ENCODE data around the gene WDPCP. TPM values are rescaled to one million over a fixed set of nuclear protein-coding genes. Genes with fewer than 3 reads are reported as not detected.

WDPCP gene
- total and polyA plus RNA-seq, 9 donors, result 4.0 to 29.6 (median 15.6) TPM

DNA sequence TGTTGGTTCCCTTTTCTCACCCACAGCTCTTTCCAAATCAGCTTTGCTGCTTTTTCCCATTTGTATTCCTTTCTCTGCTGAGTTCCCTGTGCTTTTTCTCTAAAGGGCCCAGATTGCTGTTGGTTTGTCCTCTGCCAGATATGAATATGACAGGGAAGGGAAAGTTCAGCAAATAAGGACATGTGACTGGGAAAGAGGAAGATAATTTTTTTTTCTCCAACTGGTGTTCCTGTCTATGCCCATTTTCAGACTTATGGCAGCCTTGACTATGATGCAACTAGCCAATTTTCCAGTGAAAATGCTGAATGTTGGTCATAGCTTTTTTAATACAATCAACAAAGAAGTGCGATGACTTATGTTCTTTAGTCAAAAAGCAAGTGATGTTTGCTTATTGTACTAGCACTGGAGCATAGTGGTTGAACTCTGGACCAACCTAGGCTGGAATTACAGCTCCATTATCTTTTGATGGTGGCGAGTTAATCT is 8.2 kb upstream of the WDPCP start:
- H3K27ac ChIP-seq, result no peak overlapping the region
- DNase-seq, result no peak
- WGBS, 3 donors, result 93 to 96% (median 96%) methylated on average over 2 of the region's 2 CpGs
- no peaks in the 10 kb centered on the region for H3K9me3 ChIP-seq
- no peaks in the 10 kb centered on the region for H3K27me3 ChIP-seq
- no peaks in the 10 kb centered on the region for H3K36me3 ChIP-seq
- TF ChIP-seq, protein P1, sequence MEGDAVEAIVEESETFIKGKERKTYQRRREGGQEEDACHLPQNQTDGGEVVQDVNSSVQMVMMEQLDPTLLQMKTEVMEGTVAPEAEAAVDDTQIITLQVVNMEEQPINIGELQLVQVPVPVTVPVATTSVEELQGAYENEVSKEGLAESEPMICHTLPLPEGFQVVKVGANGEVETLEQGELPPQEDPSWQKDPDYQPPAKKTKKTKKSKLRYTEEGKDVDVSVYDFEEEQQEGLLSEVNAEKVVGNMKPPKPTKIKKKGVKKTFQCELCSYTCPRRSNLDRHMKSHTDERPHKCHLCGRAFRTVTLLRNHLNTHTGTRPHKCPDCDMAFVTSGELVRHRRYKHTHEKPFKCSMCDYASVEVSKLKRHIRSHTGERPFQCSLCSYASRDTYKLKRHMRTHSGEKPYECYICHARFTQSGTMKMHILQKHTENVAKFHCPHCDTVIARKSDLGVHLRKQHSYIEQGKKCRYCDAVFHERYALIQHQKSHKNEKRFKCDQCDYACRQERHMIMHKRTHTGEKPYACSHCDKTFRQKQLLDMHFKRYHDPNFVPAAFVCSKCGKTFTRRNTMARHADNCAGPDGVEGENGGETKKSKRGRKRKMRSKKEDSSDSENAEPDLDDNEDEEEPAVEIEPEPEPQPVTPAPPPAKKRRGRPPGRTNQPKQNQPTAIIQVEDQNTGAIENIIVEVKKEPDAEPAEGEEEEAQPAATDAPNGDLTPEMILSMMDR (IDR thresholded peaks at IDR 0.05), result no peak
- TF ChIP-seq EP300 (IDR thresholded peaks at IDR 0.05) (no peak), POLR2A (IDR thresholded peaks at IDR 0.05) (no peak)
- no peaks in the 10 kb centered on the region for H3K4me1 ChIP-seq (ENCODE audit: insufficient read depth)
- intact Hi-C loops (cut with DNase I), result loop anchor here in 1 of 4 donors (10.0 kb wide), 1 partner anchor 268 kb away; no protein-coding TSS in a partner anchor
- H3K4me3 ChIP-seq, result no peak overlapping the region

DNA sequence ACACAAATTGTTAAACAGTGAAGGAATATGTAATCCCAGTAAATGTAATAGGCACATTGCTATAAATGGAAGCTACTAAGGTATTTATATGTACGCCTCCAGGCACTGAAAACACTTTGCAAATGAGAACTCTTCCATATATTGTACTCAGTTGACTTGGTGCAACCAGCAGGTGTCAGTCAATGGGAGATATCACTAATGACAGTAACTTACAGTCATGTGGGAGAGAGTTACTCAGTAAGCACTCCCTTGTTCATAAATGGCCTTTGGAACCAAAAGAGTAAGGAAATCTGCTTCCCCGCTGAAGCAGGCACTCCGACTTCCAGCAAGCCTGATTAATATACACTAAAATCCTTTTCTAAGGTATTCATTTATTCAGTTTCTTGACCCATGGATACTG is 6.4 kb upstream of the WDPCP start:
- no peak overlapping the region for H3K4me3 ChIP-seq
- no peaks in the 10 kb centered on the region for H3K36me3 ChIP-seq
- TF ChIP-seq EP300 (IDR thresholded peaks at IDR 0.05), result no peak
- TF ChIP-seq, protein P1 (IDR thresholded peaks at IDR 0.05), result no peak
- no peak for TF ChIP-seq POLR2A (IDR thresholded peaks at IDR 0.05)
- H3K9me3 ChIP-seq, result no peaks in the 10 kb centered on the region
- H3K27me3 ChIP-seq, result no peaks in the 10 kb centered on the region
- DNase-seq, result no peak
- no peak overlapping the region for H3K27ac ChIP-seq
- no peaks in the 10 kb centered on the region for H3K4me1 ChIP-seq (ENCODE audit: insufficient read depth)
- intact Hi-C loops (cut with DNase I), result loop anchor here in 1 of 4 donors (10.0 kb wide), 1 partner anchor 270 kb away; no protein-coding TSS in a partner anchor
- WGBS, 3 donors, result 97 to 99% (median 97%) methylated on average over 3 of the region's 3 CpGs

DNA sequence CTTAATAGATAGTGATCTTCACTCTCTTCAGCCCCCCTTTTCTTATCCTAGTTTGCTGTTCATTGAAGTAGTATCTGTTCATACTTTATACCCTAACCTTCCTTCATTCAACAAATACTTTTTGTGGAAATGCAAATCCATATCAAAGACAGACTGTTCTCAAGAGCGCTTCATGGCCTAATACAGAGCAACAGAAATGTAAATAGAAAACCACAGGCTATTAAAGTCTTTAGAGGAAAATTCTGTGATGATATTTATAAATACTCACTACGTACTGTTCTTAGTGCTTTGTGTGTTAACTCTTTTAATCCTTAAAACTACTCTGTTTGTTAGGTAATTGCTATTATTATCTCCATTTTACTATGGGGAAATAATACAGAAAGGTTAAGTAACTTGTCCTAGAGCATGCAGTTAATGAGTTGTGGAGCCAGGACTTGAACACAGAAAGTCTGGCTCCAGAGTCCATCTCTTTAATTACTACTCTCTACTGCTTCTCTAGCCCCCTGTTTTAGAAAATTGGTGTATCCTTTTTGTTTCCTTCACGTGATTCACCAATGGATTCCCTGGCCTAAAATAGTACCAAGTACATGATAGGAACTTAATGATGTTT is 3.4 kb upstream of the WDPCP start:
- intact Hi-C loops (cut with DNase I), result loop anchor here in 1 of 4 donors (10.0 kb wide), 1 partner anchor 273 kb away; no protein-coding TSS in a partner anchor
- DNase-seq, result no peak
- WGBS, 3 donors, result 48 to 56% (median 49%) methylated on average over 3 of the region's 3 CpGs
- H3K27ac ChIP-seq, result no peak overlapping the region
- TF ChIP-seq, protein P1 (IDR thresholded peaks at IDR 0.05), result no peak
- no peak for TF ChIP-seq POLR2A (IDR thresholded peaks at IDR 0.05)
- TF ChIP-seq EP300 (IDR thresholded peaks at IDR 0.05), result no peak
- H3K4me1 ChIP-seq (ENCODE audit: insufficient read depth), result no peaks in the 10 kb centered on the region
- H3K4me3 ChIP-seq, result no peak overlapping the region
- H3K27me3 ChIP-seq, result no peaks in the 10 kb centered on the region
- H3K36me3 ChIP-seq, result no peaks in the 10 kb centered on the region
- H3K9me3 ChIP-seq, result no peaks in the 10 kb centered on the region

DNA sequence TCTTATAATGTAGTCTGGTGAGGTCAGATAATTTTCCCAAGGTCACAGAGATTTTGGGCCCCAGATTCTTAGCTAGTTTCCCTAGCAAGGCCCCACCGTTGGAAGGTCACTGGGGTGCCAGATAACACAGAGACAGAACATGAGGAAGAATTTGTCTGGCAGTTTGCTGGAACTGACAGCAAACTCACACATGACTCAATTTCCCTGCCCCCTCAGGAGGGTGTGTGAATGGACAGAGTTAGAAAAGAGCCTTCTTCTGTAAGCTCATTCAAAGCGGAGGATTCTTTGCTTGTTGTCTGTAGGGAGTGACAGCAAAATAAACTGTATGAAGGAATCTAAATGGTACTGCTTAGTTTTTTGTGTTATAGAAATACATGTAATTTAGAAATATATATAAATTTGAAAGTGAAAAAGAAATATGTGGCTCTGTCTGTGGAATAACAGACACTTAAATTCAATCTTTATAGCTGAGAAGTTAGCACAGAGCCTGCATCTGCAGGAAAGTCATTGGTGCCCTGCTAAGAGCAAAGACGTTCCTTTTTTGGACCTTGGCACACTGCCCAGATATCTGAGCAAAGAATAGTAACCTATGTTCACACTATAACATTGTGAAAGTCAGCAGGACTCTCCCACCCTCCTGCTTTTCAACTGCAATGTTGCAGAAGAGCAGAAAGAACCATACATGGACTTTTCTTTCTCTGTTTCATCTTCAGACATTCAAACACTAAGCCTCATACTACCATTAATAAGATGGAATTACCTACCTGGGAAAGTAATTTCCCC is 2.5 kb upstream of the WDPCP start:
- 38 to 42% (median 38%) methylated on average over 3 of the region's 3 CpGs for WGBS, 3 donors
- Histone ChIP-seq H3K27me3 (no peaks in the 10 kb centered on the region), H3K27ac (no peak overlapping the region), H3K4me1 (ENCODE audit: insufficient read depth) (no peaks in the 10 kb centered on the region), H3K9me3 (no peaks in the 10 kb centered on the region), H3K4me3 (no peak overlapping the region), H3K36me3 (no peaks in the 10 kb centered on the region)
- no peak for TF ChIP-seq POLR2A (IDR thresholded peaks at IDR 0.05)
- TF ChIP-seq, protein P1 (IDR thresholded peaks at IDR 0.05), result no peak
- no peak for TF ChIP-seq EP300 (IDR thresholded peaks at IDR 0.05)
- intact Hi-C loops (cut with DNase I), result loop anchor here in 1 of 4 donors (10.0 kb wide), 1 partner anchor 274 kb away; no protein-coding TSS in a partner anchor
- no peak for DNase-seq

All from ovary (tissue), 9 donors.